ENCODE results near the gene SPTBN1.

SPTBN1 gene

DNA sequence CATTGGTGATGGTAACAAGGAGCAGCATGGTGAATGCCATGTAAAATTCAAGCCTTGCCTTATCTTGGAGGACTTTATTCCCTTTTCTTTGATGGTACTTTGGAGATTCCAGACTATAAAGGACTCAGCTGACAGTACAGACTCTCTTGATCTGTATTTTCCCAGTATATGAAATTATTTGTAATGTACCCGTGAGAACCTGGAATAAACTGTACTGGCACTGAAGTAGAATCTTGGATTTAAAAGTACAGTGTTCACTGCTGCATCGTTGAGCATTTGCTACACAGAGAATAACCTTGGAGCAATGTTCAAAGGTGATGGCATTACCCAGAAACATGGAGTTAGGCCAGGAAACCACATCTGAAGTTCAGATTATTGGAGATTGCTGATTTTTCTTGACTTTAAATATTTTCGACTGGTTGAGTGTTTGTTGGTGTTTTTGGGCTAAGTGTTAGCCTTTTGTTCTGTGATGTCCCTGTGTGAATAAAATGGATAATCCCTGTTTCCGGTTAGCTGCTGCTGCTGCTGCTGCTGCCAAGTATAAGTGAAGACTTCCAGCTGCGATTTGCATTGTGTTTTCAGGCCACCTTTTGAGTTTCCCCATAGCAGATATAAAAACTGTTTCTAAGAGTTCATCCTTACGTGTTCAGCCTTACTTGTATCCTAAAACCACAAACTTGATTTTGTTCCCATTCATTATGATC lies 122.0 kb downstream of the SPTBN1 start:
- no peak for DNase-seq

DNA sequence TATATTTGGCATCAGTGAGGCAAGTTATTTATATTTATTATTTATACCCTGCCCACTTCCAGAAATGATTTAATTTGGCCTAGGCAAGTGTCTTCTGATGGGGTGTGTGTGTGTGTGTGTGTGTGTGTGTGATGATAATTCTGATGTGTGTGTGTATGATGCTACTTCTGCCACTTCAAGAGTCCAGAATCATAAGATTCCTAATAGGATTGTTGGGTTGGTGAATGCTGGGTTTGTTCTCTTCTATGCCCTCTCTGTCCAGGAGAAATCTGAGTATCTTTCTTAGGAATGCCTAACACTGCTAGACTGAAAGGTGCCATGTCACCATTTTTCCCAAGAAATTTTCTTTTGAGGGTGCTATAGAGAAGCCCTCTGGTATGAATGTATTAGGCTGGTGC lies 122.5 kb downstream of the SPTBN1 start:
- DNase-seq = no peak

DNA sequence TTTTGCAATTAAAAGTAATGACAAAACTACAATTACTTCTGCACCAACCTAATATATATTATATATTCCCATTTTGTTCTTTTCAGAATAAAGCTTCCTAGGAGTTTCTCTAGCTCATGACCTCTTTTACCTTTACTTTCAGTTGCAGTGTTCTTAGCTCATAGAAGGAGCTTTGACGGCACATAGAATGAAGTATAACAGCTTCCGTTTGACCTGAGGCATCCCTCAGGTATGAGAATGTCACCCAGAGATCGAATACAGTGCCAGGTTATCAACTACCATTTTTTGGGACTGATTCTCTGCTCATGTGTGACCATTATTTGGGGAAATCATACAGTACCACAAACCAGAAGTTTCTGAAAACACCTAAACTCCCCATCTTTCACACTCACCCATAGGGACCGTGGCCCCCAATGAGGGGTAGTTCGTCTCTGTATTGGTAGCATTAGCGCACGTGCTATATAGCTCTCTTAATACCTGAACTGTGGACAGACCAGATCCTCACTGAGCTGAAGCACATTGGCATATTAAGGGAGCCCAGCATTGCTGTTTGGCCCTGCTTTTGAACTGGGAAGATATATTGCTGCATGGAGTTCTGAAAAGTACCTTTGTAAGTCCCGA lies 123.0 kb downstream of the SPTBN1 start:
- no peak for DNase-seq

DNA sequence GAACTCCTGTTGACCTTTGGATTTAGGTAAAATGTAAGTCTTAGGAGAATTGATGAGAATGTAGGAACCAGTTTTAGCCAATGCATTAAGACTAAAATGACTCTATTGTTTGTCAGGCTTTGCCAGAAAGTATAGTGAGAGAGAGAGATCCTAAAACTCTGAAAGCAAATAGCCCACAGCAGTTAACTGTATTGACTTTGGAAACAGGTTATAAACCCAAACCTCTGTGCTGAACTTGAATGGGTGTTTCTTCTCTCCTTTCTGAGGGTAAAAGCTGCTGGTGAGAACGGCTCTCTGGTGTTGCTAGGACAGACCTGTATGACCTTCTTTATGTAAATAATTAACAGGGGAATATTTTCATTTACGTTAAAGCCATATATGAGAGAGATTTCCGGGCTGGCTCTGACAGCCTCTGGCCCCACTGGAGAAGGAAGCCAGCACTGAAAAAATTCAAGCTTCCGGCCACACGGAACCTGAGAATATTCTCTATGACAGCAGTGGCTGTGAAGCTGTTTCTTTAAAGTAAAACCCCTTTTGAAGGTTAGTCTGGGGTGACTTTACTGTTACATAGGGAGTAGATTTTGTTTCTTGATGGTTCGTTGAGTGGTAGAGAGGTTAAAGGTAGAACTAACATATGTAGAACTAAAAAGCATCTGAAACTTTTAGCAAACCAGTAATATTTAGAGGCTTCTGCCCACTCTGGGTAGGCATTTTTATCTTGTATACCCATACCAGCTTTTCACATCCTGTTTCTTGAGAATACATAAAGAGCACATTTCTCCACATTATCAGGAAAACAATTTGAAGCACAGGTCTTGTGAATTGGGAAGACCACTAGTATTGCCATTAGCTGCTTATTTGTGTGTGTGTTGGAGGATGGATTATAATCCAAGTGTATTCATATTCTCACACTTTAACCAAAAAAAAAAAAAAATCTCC lies 123.8 kb downstream of the SPTBN1 start:
- DNase-seq = no peak

DNA sequence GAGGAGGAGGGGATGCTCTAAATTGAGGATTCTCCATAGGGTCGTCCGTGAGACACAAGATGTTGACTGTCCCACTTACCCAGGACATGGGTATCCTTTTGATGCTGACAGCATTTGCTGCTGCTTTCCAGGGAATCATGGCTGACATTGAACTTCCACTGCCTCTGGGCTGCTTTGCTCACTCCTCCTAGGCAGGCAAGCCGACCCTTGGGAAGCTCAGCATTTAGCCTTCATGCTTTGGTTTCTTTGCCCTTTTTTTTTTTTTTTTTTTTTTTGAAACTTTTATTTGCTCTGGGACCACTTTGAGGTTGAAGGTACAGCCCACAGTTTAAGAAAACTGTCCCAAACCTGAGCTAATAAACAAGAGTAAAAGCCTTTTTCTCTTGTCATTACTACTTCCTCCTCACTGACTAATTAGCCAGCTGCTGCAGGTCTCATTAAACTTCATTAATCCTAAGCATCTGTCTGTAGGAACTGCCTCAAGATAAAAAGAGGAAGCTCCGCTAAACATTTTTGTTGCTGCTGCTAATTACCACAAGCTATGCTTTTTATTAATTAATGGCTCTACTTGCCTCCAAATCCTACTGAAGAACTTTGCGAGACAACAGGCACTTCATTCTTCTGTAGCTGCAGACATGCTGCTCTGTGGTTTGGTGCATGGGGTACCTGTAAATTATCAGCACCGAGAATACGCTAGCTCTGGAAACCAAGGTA lies 125.4 kb downstream of the SPTBN1 start:
- DNase-seq = no peak

DNA sequence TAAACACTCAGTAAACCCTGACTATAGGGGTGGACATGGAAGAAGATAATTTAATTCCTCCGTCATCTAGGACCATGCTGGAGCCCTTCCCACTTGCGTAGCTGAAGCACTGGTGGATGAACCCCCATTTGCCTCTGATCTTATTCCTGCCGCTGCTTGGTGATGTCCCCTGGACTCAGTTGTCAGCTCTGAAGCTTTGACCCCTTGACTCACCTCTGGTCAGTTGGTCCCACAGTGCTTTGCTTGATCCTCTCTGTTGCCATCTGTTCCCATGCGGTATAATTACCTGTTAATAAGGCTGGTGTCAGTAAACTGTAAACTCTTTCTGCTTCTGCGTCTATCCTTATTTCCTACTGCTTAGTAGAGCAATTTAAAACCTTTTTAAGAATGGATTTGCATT lies 126.9 kb downstream of the SPTBN1 start:
- no peak for DNase-seq

DNA sequence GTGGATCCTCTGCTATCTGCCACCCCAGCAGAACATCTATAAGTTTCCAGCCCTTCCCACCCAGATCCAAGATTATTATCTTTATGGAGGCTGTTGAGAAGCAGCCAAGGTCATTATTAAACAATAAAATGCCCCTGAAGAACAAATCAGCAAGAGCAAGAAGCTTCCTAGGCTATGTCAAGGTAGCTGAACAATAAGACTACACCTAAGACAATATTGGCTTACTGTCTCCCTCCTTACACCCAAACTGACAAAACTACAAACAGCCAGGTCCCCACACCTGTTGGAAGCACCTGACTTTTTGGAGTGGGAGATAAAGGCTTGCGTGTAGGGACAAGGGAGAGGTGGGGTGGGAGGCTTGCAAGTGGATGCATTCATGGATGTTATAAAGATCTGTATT lies 128.5 kb downstream of the SPTBN1 start:
- DNase-seq = no peak

DNA sequence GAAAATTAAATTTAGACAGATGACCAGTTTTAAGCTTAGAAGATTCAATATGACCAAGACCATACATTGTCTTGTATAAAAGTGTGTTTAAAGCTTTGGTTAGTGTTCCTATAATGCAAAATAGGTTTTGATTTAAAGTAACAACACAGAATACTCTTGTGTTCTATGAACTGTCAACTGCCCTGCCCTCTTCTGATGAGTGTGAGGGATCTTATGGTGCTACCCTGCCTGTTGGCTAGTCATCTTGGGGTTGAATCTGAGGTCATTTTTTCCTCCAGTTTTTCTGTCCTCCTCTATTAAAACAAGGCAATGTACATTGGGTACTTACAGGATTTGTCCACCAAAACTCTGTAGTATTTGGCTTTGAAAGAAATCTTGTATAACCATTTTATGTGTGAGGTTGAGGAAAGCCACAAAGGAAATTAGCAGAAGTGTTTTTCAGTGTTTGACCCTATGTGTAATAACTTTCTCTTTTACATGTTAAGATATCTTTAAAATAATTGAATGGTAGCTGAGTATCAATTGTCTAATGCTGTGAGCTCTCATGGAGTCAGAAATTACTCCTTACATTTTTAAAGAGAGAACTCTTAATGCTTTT lies 129.1 kb downstream of the SPTBN1 start:
- no peak for DNase-seq

DNA sequence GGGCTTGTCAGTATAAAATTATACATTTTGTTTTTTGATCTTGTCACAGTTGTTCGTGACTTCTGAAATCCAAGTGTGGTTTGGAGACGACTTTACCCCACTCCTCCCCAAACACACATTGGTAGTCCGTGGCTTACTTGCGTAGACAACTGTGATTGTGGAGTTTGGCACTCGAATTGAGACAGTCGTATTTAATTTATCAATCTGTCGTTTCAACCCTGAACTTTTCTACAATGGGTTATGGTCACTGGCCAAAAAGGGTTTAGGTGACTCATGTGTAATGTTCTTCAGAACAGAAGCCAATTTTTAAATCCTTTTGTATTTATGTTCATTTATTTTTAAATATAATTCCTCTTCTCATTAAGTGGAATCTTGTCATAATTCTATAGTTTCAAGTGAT lies 129.9 kb downstream of the SPTBN1 start:
- no peak for DNase-seq

DNA sequence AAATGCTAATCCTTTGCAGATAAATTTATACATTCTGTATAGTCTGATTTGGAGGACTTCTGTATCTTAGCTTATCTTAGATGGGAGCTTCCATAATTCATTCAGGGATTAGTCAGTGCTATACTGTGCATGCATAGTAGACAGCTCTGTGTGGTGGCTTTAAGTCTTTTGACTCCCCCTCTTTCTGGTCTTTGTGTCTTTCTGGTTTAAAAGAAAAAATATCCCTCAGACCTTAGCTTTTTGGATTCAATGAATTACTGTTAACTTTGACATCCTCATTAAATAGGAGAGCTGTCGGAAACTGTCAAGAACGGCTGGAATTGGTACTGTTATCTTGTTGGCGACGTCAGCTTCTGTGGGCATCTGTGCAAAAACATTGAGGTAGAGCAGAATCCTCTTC lies 130.4 kb downstream of the SPTBN1 start:
- DNase-seq = no peak

DNA sequence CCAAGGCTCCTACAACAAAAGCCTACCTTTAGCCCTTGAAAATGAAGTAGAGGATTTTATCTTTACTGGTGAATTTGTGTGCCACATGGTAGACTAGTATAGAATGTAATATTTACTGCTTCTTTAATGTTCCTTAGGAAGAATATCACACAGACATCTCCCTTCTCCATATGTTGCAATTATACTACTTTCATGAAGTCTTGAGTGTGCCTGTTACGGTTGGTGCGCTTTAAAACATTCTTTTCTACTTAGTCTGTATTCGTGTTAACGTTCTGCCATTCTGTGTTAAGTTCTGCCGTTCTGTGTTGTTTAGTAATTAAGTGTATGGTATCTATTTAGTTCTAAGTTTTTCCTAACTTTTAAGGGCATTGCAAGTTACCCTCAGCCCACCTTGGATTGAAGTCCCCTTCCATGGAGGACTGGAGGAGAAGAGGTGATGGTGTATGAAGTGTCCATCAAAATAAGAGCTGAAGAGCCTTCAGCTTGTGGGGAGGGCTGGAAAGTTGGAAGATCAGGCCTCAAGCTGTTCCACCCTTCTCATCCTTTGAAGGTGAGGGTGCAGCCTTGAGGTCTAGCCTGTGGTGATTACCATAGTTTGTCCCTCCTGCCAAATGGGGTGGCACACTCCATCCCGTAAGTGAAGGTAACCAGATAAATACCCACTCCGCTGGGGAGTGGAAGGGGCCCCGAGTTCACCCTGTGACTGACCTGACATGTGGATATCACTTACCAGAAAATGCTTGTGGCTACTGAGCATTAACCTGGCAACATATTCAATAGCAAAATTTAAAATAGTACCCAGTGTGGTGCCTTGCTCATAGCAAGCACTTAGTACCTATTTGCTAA lies 131.3 kb downstream of the SPTBN1 start:
- no peak for DNase-seq

DNA sequence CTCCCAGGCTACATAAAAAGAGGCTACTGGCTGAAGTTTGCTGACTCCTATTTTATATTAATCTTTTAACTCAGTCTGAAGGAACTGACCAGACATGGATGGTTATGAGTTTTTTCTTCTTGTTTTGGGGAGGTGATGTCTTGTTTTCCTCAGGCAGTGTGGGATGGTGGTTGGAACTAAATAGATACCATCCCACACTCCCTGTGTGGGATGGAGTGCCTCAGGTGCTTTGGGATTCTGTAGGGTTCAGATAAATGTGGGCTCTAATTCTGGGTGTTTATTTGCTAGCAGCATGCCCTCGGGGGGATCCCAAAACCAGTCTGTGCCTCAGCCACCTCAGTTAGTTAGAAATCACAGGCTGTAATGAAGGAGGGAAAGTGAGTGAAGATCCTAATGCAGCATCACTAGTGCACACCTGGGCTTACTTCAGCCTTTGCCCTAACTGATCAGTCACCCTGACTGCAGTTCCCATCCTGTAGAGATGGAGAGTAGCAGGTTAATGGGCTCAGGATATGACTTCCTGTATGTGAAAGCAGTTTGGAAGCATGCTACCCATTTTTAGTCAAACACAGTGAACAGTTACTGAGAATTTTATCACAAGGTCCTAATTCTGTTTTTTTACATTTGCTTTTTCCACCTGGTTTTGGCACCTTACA lies 132.2 kb downstream of the SPTBN1 start:
- DNase-seq = no peak

DNA sequence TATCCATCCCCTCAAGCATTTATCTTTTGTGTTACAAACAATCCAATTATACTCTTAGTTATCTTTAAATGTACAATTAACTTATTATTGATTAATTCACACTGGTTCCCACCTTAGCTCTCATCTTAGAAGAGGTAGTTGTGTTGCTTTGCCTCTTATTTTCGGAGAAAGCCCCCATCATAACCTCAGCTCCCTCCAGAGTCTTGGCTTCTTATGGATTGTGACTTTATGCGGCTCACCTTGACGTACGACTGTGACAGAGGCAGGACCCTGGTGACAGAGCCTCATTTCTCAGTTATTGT lies 132.9 kb downstream of the SPTBN1 start:
- DNase-seq = no peak

DNA sequence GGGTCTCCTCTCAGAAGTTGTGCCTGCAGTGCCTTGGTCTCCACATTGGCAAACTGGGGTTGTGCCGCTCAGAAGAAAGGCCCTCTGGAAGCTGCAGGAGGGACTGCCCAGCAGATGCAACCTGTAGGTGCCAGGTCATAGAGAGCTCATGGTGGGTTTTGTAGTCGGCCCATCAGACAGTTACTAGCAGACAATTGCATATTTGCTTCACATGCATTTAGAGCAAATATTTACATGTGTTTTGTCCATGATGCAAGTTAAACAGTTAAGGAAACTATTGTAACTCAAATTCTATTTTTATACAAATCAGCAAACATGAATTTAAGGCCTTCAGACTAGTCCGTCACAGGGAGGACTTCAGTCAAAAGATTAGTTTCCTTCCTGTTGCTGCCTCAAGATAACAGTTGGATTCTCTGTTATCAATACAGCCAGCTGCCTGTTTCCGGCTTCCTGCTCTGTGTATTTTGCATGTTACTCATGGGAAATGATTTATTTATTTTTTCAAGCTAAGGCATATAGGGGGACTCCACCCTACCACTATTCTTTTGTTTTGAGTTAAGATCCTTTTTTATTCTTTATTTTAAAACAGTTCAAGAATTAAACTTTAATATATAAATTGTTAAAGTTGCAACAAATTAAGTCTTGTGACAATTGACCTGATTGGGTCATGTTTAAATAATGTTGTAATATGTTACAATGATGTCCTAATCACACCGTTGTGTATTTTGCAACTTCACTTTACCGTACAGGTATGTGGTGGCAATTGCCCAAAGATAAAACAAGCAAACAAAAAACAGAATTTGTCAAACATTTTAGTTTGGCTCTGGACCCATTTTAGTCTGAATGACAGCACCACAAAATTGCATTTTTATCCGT lies 133.5 kb downstream of the SPTBN1 start:
- DNase-seq = no peak

DNA sequence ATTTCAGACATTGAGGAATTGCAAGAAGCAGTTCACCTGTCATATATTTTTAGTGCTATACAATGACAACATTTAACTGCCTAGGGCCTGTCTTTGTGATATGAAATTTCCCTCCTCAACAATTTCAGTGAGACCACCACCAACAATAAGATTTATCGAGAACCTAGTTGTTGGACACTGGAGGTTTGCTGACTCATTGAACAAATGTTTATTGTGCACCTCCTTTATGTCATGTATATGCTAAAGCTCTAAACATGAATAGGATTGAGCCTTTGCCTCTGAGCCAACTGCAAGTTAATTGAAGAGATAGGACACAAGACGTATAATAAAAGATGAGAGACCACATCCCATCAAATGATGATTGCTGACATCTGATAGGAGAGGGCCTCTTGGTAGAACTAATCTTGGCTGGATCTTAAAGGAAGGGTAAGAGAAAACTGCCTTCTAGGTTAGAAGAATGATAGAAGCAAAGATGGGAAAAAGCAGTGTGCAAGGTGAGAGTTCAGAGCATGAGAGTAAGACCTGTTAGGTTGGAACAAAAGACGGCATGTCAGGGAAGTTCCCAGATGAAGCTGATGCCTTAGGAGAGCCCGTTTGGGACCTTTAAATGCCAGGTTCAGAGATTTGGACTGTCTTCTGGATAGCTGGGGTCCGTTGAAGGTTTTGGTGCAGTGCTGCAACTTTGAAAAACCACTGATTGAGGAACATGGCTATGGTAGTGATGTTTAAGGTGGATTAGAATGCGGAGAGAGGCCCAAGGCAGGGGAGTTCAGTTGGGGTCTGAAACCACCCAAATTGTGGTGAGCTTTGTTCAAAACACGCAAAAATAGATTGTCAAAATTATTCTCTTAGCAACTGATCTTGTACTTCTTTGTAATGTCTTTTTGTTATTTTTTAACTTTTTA lies 134.3 kb downstream of the SPTBN1 start:
- no peak for DNase-seq

DNA sequence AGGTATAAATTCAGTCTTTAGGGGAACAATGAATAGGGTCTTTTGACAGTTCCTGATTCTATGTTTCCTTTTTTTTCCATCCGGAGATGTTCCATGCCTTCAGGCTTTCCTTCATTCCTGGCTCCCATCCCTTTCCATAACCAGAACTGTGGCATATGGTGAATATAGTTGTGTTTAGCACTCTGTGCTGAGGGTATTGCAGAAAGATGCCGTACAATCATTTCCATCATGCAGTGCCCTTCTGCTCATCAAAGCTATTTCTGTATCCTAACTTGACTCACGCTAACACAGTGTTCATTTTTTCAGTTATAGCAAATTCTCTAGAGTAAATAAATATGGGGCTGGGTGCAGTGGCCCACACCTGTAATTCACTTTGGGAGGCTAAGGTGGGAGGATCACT lies 135.4 kb downstream of the SPTBN1 start:
- DNase-seq = no peak

DNA sequence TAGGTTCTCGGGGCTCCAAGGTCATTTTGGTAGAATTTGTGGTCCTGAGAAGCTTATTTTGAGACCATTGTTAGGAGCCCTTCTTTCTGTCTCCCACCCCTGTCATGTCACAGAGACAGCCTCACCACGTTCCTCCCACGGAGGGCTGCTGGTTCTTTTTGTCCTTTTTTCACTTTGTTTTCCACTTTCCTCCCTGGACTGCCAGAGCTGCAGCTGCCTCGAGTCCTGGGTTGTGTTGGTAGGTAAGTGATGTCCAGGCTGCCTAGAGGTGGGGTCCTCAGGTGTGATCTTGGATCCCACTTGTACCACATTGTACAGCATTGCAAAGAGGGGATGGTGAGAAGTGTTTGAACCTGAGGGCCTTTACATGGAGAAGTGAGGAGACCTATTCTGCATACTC lies 137.1 kb downstream of the SPTBN1 start:
- DNase-seq = no peak

DNA sequence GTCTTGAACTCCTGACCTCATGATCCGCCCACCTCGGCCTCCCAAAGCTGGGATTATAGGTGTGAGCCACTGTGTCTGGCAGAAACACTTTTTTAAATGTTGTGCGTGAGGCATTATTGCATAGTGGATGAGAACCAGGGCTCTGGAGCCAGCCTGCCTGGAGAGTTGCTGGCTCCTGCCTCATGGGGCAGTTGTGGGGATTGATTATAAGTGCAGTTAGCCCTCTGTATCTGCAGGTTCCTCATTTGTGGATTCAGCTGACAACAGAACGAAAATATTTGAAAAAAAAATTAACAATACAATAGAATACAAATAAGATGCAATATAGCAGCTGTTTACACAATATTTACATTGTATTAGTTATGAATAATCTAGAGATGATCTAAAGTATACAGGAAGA lies 137.9 kb downstream of the SPTBN1 start:
- DNase-seq = no peak

DNA sequence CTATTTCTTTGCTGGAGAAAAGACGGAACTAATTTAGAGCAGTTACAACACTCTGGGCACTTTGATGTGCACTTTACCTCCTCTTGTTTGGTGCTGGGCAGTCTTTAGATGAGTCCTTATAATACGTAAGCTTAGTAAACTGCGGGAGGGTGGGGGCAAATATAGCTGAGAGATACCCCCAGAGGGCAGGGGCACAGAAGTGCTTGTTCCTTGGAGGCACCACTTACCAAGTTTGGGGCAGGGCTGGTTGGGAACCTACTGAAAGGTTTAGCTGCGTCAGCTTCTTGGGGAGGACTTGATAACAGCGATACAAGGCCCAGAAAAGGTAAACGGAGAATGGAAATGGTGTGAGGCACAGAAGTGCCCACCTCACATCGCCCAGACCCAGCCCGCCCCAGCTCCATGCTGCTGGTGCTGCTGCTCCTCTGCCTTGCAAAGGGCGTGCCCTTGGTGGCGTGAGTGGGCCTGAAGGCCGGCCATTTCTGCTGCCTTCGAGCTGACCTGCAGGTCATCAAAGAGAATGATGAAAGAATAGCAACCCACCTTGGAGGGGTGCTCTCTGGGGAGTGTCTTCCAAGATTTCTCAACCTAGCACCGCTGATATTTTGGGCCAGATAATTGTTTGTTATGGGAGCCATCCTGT lies 139.2 kb downstream of the SPTBN1 start:
- DNase-seq = no peak
